Measurements from ENCODE around the gene GPATCH1. TPM values are rescaled to one million over a fixed set of nuclear protein-coding genes. Genes with fewer than 3 reads are reported as not detected.
A peak's percentile ranks its signal among the peaks of the same experiment; 100 is the strongest.

Gene GPATCH1
- total and polyA plus RNA-seq, 9 of the 15 experiments (the other 6 are each of a cell fraction or from before 2014, with no cell fraction given), result 3.7 to 9.7 (median 7.7) TPM

DNA sequence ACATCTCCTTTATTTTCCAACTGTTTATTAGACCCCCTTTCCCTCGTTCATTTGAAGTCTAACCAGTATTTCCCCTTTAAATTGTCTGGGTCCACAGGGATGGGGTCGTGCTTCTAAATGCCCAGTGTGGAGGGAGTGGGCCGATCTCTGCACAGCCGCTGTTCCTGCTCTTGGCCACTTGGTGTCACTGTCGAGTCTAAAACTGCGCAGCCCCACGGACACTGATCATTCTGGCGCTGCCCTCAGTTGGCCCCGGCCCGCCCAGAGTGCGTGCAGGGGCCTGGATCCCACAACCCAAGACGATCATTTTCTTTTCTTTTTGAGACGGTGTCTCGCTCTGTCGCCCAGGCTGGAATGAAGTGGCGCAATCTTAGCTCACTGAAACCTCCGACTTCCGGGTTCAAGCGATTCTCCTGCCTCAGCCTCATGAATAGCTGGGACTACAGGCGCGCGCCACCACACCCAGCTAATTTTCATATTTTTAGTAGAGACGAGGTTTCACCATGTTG is 63.0 kb downstream of the GPATCH1 start (continued):
- no peak for TF ChIP-seq MGA (IDR thresholded peaks at IDR 0.05)
- TF ChIP-seq ATF4 (CRISPR knock-in tag; IDR thresholded peaks at IDR 0.05), result no peak
- 0 out of 2 replicates have a peak, but pooled peaks have one; percentile 46 for TF ChIP-seq JUND (IDR thresholded peaks at IDR 0.05; ENCODE audit: borderline replicate concordance, low read depth, low read length)
- no peak for TF ChIP-seq JUND (tag; IDR thresholded peaks at IDR 0.05; ENCODE audit: borderline replicate concordance, low read depth, low read length)
- TF ChIP-seq, protein P1, sequence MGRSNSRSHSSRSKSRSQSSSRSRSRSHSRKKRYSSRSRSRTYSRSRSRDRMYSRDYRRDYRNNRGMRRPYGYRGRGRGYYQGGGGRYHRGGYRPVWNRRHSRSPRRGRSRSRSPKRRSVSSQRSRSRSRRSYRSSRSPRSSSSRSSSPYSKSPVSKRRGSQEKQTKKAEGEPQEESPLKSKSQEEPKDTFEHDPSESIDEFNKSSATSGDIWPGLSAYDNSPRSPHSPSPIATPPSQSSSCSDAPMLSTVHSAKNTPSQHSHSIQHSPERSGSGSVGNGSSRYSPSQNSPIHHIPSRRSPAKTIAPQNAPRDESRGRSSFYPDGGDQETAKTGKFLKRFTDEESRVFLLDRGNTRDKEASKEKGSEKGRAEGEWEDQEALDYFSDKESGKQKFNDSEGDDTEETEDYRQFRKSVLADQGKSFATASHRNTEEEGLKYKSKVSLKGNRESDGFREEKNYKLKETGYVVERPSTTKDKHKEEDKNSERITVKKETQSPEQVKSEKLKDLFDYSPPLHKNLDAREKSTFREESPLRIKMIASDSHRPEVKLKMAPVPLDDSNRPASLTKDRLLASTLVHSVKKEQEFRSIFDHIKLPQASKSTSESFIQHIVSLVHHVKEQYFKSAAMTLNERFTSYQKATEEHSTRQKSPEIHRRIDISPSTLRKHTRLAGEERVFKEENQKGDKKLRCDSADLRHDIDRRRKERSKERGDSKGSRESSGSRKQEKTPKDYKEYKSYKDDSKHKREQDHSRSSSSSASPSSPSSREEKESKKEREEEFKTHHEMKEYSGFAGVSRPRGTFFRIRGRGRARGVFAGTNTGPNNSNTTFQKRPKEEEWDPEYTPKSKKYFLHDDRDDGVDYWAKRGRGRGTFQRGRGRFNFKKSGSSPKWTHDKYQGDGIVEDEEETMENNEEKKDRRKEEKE (IDR thresholded peaks at IDR 0.05; ENCODE audit: borderline replicate concordance in 1 of 2, control insufficient read depth in 1 of 2, low read depth in 2 of 2, low read length in 1 of 2), result no peak
- no peak for TF ChIP-seq ZNF586 (CRISPR knock-in tag; conservative IDR thresholded peaks at IDR 0.05)
- TF ChIP-seq, protein P2, sequence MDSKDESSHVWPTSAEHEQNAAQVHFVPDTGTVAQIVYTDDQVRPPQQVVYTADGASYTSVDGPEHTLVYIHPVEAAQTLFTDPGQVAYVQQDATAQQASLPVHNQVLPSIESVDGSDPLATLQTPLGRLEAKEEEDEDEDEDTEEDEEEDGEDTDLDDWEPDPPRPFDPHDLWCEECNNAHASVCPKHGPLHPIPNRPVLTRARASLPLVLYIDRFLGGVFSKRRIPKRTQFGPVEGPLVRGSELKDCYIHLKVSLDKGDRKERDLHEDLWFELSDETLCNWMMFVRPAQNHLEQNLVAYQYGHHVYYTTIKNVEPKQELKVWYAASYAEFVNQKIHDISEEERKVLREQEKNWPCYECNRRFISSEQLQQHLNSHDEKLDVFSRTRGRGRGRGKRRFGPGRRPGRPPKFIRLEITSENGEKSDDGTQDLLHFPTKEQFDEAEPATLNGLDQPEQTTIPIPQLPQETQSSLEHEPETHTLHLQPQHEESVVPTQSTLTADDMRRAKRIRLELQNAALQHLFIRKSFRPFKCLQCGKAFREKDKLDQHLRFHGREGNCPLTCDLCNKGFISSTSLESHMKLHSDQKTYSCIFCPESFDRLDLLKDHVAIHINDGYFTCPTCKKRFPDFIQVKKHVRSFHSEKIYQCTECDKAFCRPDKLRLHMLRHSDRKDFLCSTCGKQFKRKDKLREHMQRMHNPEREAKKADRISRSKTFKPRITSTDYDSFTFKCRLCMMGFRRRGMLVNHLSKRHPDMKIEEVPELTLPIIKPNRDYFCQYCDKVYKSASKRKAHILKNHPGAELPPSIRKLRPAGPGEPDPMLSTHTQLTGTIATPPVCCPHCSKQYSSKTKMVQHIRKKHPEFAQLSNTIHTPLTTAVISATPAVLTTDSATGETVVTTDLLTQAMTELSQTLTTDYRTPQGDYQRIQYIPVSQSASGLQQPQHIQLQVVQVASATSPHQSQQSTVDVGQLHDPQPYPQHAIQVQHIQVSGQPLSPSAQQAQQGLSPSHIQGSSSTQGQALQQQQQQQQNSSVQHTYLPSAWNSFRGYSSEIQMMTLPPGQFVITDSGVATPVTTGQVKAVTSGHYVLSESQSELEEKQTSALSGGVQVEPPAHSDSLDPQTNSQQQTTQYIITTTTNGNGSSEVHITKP (IDR thresholded peaks at IDR 0.05; ENCODE audit: partially characterized antibody), result peak; percentile 92

Data from K562 (cell line).